ENCODE results near the gene RAB11B.

The RAB11B gene

DNA sequence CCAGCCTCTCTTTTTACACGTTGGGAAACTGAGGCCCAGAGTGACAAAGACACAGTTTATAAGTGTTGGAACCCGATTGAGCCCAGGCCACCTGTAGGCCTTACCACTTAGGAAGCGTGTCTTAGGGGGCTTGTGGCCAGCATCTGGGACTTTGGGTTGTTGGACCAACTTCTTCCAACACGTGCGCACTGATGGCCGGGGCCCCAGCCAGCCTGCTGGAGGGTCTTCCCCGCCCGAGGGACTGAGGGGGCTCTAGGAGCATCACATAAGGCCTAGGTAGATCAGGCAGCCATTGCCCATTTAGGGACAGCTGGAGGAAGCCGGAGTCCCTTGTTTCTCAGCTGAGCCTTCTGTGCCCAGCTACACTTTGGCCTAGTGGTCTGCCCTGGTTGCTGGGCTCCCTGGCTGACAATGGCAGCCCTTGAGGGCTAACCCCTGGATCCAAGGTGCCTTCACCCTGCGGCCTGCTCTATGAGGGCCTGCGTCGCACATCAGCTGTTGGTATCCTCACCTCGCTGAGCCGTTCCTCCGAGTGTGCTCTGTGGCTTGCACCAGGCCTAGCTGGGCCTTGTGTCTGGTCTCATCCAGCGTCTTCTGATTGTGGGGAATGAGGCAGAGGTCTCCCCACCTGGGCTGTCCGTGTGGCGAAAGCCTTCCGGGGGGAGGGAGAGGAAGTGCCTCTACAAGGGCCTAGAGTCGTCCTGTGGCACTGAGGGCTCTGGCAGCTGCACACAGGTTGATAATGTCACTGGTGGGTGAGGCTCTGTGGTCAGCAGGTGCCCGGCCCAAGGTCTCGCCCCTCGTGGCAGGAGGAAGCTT lies 1.2 kb downstream of the RAB11B start:
- no peak for TF ChIP-seq CTCF (IDR thresholded peaks at IDR 0.05; ENCODE audit: low read depth, low read length)
- DNase-seq (ENCODE audit: extremely low read depth, low read depth) = no peak

GRCh38 chr19:8392017-8392591 lies 1.9 kb downstream of the RAB11B start:
- no peak for TF ChIP-seq CTCF (IDR thresholded peaks at IDR 0.05; ENCODE audit: low read depth, low read length)
- DNase-seq (ENCODE audit: extremely low read depth, low read depth) = no peak

DNA sequence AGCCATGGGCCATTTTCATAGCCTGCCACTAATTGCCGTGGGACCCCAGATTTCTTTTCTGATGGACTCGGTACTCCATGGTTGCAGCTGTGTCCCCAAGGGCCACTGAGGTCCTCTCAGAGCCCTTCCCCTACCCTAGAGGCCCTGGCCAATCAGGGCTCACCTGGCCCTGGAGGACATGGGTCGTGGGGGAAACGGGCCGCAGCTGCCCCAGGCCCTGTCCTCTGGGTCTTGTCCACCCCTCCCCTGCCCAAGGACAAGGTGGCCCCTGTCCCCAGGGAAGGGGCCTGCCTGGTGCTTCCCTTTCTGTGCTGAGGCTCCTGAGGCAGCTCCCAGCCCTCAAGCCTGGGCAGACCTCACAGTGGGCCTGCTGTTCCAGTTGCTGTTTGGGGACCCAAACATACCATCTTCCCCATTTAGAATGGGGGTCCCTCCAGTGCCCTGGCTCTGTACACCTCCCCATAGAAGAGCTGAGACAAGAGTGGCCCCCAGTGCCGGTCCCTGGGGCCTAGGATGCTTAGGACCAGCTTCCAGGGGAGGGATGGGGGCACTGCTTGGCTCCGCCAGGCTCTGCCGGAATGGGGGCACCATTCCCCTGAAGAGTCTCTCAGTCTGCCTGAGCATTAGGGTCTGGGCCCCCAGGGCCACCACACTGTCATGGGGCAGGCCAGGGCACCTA lies 3.2 kb downstream of the RAB11B start:
- no peak for DNase-seq (ENCODE audit: extremely low read depth, low read depth)
- TF ChIP-seq CTCF (IDR thresholded peaks at IDR 0.05; ENCODE audit: low read depth, low read length) = no peak

DNA sequence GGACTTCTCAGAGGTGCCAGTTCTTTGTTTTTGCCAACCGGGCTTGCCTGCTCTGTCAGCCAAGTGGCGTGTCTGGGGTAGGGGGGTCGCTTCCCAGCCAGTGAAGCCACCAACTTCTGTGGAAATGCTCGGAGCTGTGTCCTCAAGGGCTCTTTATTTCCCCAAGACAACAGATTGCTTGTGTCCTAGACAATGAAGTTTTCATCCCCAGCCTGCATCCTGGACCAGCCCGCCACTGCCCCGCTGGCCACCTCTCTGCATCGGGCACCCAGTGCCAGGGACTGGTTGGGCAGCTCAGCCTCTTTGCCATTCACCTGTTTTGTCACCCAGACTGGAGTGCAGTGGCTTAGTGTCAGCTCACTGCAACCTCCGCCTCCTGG lies 3.7 kb downstream of the RAB11B start:
- TF ChIP-seq CTCF (IDR thresholded peaks at IDR 0.05; ENCODE audit: low read depth, low read length) = no peak
- no peak for DNase-seq (ENCODE audit: extremely low read depth, low read depth)

- no peak for TF ChIP-seq CTCF (IDR thresholded peaks at IDR 0.05; ENCODE audit: low read depth, low read length)
- no peak for DNase-seq (ENCODE audit: extremely low read depth, low read depth)
Observed at GRCh38 chr19:8395621-8396082, 5.5 kb downstream of the RAB11B start.

DNA sequence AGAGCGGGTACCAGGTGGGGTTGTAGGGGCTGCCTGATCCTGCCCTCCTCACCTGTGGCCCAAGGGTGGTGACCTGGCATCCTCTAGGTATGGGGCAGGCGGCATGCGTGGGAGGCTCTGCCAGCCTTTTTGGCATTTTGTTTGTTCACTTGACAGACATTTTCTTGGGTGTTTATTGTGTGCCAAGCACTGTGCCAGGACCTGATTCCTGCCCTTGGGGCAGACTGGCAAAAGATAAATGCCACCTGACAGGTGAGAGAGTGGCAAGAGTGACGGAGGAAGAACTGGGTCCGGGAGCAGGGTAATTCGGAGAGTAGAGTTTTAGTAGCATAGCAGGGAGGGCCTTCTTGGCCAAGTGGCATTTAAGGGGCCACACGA lies 6.0 kb downstream of the RAB11B start:
- no peak for TF ChIP-seq CTCF (IDR thresholded peaks at IDR 0.05; ENCODE audit: low read depth, low read length)
- no peak for DNase-seq (ENCODE audit: extremely low read depth, low read depth)
